HepG2 (cell line): ENCODE results near the gene CACNG8. TPM values are rescaled to one million over a fixed set of nuclear protein-coding genes. Genes with fewer than 3 reads are reported as not detected.

ENCODE experiments used
- ATAC-seq: fragments of 200-7000 bp; cut with Tn5 transposase; 3 replicates; pipeline ENCODE4 v1.9.1; 2020; ENCODE audit warnings: mild to moderate bottlenecking, moderate library complexity
- BruUV-seq: library from RNA; stranded (reverse); fragments of 400-500 nt; replicated peaks from 2 replicates; lab custom pipeline; 2021; lab: Mats Ljungman, UMichigan
- CTCF ChIA-PET: fragments of 300-600 bp; formaldehyde crosslinking; extraction: SDS; loops from one replicate; lab custom pipeline; 2021; ENCODE audit warnings: low total read pairs, inconsistent platforms, low intra/inter-chr PET ratio; lab: Yijun Ruan, JAX
- POLR2A ChIA-PET: fragments of 350-600 bp; sonication (Branson Sonifier 250); formaldehyde crosslinking; loops from one replicate; lab custom pipeline; 2020; ENCODE audit warnings: antibody characterized with exemption, inconsistent platforms; lab: Yijun Ruan, JAX
- DNase-seq: peaks from one replicate; pipeline ENCODE4 v3.0.0-alpha.2; 2015; ENCODE audit warnings: low spot score
- FAIRE-seq: peaks from 3 replicates; lab custom pipeline; 2011; peaks lifted over from hg19 to GRCh38; lab: Jason Lieb, UNC
- H2AFZ ChIP-seq: one replicate; pipeline ENCODE4 v1.6.1; 2011; ENCODE audit warnings: low read length, inconsistent platforms
- H3K27ac ChIP-seq: fragments of 300-600 bp; 3 replicates; pipeline ENCODE4 v1.8.0; 2011; ENCODE audit warnings: mixed run types, mild to moderate bottlenecking, mixed read lengths, low read length, inconsistent platforms; ENCODE audit not compliant: insufficient read depth; ENCODE audit errors: extremely low read length
- H3K27me3 ChIP-seq, 2 experiments: fragments of 200-600 bp in 1 of 2; 2 replicates in 1 of 2; 3 replicates in 1 of 2; pipeline versions ENCODE4 v1.6.0 to v1.8.0; 2011; ENCODE audit warnings: low read length in 2 of 2, mild to moderate bottlenecking in 2 of 2, moderate library complexity in 2 of 2, inconsistent platforms in 1 of 2; ENCODE audit not compliant: insufficient read depth in 2 of 2, control insufficient read depth in 1 of 2
- H3K36me3 ChIP-seq, 2 experiments: fragments of 200-600 bp in 1 of 2; replicated peaks in 1 of 2; 2 replicates in 1 of 2; 3 replicates in 1 of 2; pipeline versions ENCODE4 v1.5.1 to v1.8.0; 2011; ENCODE audit warnings: low read length in 2 of 2, inconsistent platforms in 1 of 2; ENCODE audit not compliant: insufficient read depth in 2 of 2, control insufficient read depth in 1 of 2
- H3K4me1 ChIP-seq: 2 replicates; pipeline ENCODE4 v1.5.1; 2012; ENCODE audit warnings: low read length, inconsistent platforms; ENCODE audit not compliant: insufficient read depth
- H3K4me2 ChIP-seq: 2 replicates; pipeline ENCODE4 v1.6.0; 2011; ENCODE audit warnings: low read depth, low read length, inconsistent platforms
- H3K4me3 ChIP-seq, 3 experiments: fragments of 200-600 bp in 1 of 3; sonication (generic), shearing (Covaris generic) in 1 of 3; replicated peaks in 1 of 3; 2 replicates each; pipeline ENCODE4 v1.5.1; 2011 to 2016; ENCODE audit warnings: low read length in 3 of 3, inconsistent platforms in 2 of 3, low read depth in 2 of 3, mild to moderate bottlenecking in 2 of 3, control low read depth in 1 of 3, mixed read lengths in 1 of 3; ENCODE audit not compliant: insufficient read depth in 1 of 3
- H3K79me2 ChIP-seq: one replicate; pipeline ENCODE4 v1.6.1; 2011; ENCODE audit warnings: low read length, inconsistent platforms; ENCODE audit not compliant: insufficient read depth
- H3K9ac ChIP-seq: 2 replicates; pipeline ENCODE4 v1.6.0; 2011; ENCODE audit warnings: mild to moderate bottlenecking, low read depth, low read length, inconsistent platforms; ENCODE audit not compliant: insufficient read depth
- H3K9me3 ChIP-seq: 2 replicates; pipeline ENCODE4 v1.5.1; 2012; ENCODE audit warnings: mild to moderate bottlenecking, low read length
- H4K20me1 ChIP-seq: 2 replicates; pipeline ENCODE4 v1.6.0; 2011; ENCODE audit warnings: inconsistent platforms, mild to moderate bottlenecking, low read length, moderate library complexity; ENCODE audit not compliant: insufficient read depth
- ATF4 ChIP-seq, 2 experiments: fragments of 450-650 bp in 1 of 2; sonication (generic) in 1 of 2; formaldehyde crosslinking; IDR thresholded peaks; 2 replicates each; pipeline versions ENCODE4 v1.5.0 to v1.8.0; 2020 to 2022; ENCODE audit warnings: mild to moderate bottlenecking in 1 of 2, missing genetic modification reagents in 1 of 2
- CBX2 ChIP-seq, 2 experiments: fragments of 200-600 bp in 1 of 2; sonication (generic); formaldehyde crosslinking in 1 of 2; IDR thresholded peaks; 2 replicates each; pipeline versions ENCODE4 v1.7.0 to v1.8.1; 2018 to 2022; ENCODE audit warnings: low read depth in 2 of 2, low read length in 1 of 2, mild to moderate bottlenecking in 1 of 2, missing genetic modification reagents in 1 of 2
- HIC2 ChIP-seq: sonication (generic); formaldehyde crosslinking; IDR thresholded peaks from 2 replicates; pipeline ENCODE4 v1.9.0; 2022; ENCODE audit warnings: low read depth, missing genetic modification reagents
- HINFP ChIP-seq: sonication (generic); formaldehyde crosslinking; IDR thresholded peaks from 2 replicates; pipeline ENCODE4 v1.4.0; 2020; ENCODE audit warnings: low read depth, mild to moderate bottlenecking, missing genetic modification reagents
- NFIC ChIP-seq: IDR thresholded peaks from 2 replicates; pipeline ENCODE4 v1.6.1; 2012; ENCODE audit warnings: mild to moderate bottlenecking, low read length, inconsistent platforms
- NR2F1 ChIP-seq, 2 experiments: fragments of 450-650 bp in 1 of 2; formaldehyde crosslinking in 1 of 2; IDR thresholded peaks; 2 replicates each; pipeline versions ENCODE4 v1.5.0 to v1.6.1; 2016 to 2020; ENCODE audit warnings: mild to moderate bottlenecking in 1 of 2, missing compliant biosample characterization in 1 of 2, missing genetic modification reagents in 1 of 2, moderate library complexity in 1 of 2
- RFXAP ChIP-seq: sonication (generic); formaldehyde crosslinking; IDR thresholded peaks from 2 replicates; pipeline ENCODE4 v1.4.0; 2020; ENCODE audit warnings: missing genetic modification reagents, borderline replicate concordance
- SIN3A ChIP-seq: IDR thresholded peaks from 2 replicates; pipeline ENCODE4 v1.6.1; 2011; ENCODE audit warnings: low read depth, mild to moderate bottlenecking, control low read depth, low read length, borderline replicate concordance
- TAF1 ChIP-seq: sonication (generic); formaldehyde crosslinking; IDR thresholded peaks from 2 replicates; pipeline ENCODE4 v1.4.0; 2020; ENCODE audit warnings: missing genetic modification reagents
- TCF12 ChIP-seq, 2 experiments: fragments of 450-650 bp in 1 of 2; sonication (generic) in 1 of 2; formaldehyde crosslinking in 1 of 2; IDR thresholded peaks; 2 replicates each; pipeline versions ENCODE4 v1.6.1 to v1.8.0; 2017 to 2022; ENCODE audit warnings: antibody characterized with exemption in 1 of 2, mild to moderate bottlenecking in 1 of 2, missing genetic modification reagents in 1 of 2, moderate library complexity in 1 of 2
- THRA ChIP-seq: sonication (generic); formaldehyde crosslinking; IDR thresholded peaks from 2 replicates; pipeline ENCODE4 v1.4.0; 2020; ENCODE audit warnings: missing genetic modification reagents, borderline replicate concordance
- ZBTB4 ChIP-seq: sonication (generic); formaldehyde crosslinking; IDR thresholded peaks from 2 replicates; pipeline ENCODE4 v1.4.0; 2020; ENCODE audit warnings: missing genetic modification reagents, mild to moderate bottlenecking, borderline replicate concordance
- ZNF724P ChIP-seq: sonication (generic); formaldehyde crosslinking; IDR thresholded peaks from 2 replicates; pipeline ENCODE4 v1.8.0; 2022; ENCODE audit warnings: missing genetic modification reagents, borderline replicate concordance
- ZNF883 ChIP-seq: sonication (generic); formaldehyde crosslinking; IDR thresholded peaks from 2 replicates; pipeline ENCODE4 v1.5.1; 2020; ENCODE audit warnings: mild to moderate bottlenecking, missing genetic modification reagents; ENCODE audit errors: not compliant biosample characterization
- WGBS: methylation state at CpG from one replicate; pipeline ENCODE4 v1.1.6; 2017; ENCODE audit warnings: low lambda C conversion rate; 5-methylcytosine and 5-hydroxymethylcytosine counted together
- in situ Hi-C: cut with HindIII; loops from 2 replicates; pipeline ENCODE4 v1.10.0; 2017; ENCODE audit warnings: low pct_unique_long_range_greater_than_20kb; ENCODE audit not compliant: extremely low pct_ligation_motif_present
- intact Hi-C: fragments of 100-400 bp; cut with micrococcal nuclease; formaldehyde crosslinking; loops from one replicate; pipeline ENCODE4 v1.10.0; 2022; ENCODE audit not compliant: unreplicated experiment
- polyA plus RNA-seq, 8 experiments: library from polyadenylated mRNA; depleted of rRNA in 3 of 8; stranded (reverse) in 7 of 8; unstranded in 1 of 8; fragments of >200 nt; fragmentation: Illumina TruSeq in 4 of 8; extraction: Trizol in 4 of 8; gene quantifications; 2 replicates each; pipeline versions ENCODE4 v1.2.1 to v1.2.3, GENCODE V29; 2011 to 2016; ENCODE audit warnings: low read depth in 4 of 8, missing spikeins in 1 of 8, mixed read lengths in 1 of 8; ENCODE audit not compliant: insufficient read depth in 1 of 8
- total RNA-seq, 5 experiments: library from RNA; depleted of rRNA; stranded (reverse); fragments of >200 nt; fragmentation: Illumina TruSeq; extraction: Trizol; gene quantifications; 2 replicates each; pipeline ENCODE4 v1.2.3, GENCODE V29; 2016; ENCODE audit warnings: low read depth in 1 of 5

The CACNG8 gene
- total and polyA plus RNA-seq, 2 of the 13 experiments (the other 11 are each of a cell fraction or from before 2014, with no cell fraction given): not detected

GRCh38 chr19:54010474-54010873 lies 47.7 kb downstream of the CACNG8 start:
- H3K36me3 ChIP-seq: no peaks in the 10 kb centered on the region
- peaks cover 5% of the 10 kb centered on the region; the same call in 1 of the 2 replicates for H3K4me1 ChIP-seq
- no peak overlapping the region for H3K4me3 ChIP-seq
- ATAC-seq (no peak), FAIRE-seq (no peak), DNase-seq (no peak)
- intact Hi-C loops: no loop called here
- CTCF ChIA-PET: no interaction called here
- H3K9ac ChIP-seq: no peak overlapping the region
- H3K9me3 ChIP-seq: no peaks in the 10 kb centered on the region
- BruUV-seq: no TSS peak
- H2AFZ ChIP-seq: no peak overlapping the region
- H4K20me1 ChIP-seq: no peaks in the 10 kb centered on the region
- 63% methylated on average over 6 of the region's 6 CpGs for WGBS
- no peak overlapping the region for H3K27ac ChIP-seq
- POLR2A ChIA-PET: no interaction called here
- H3K4me2 ChIP-seq: no peak overlapping the region
- no peaks in the 10 kb centered on the region for H3K79me2 ChIP-seq
- in situ Hi-C loops: no loop called here
- H3K27me3 ChIP-seq: peaks cover 4 to 20% of the 10 kb centered on the region in 2 experiments; a peak in 4 of 5 replicates
- TF ChIP-seq RFXAP (CRISPR knock-in tag) (no peak), CBX2 (IDR thresholded peaks at IDR 0.05; ENCODE audit: low read depth, low read length) (no peak), CBX2 (CRISPR knock-in tag; IDR thresholded peaks at IDR 0.05; ENCODE audit: low read depth) (no peak), ZBTB4 (CRISPR knock-in tag) (no peak), SIN3A (no peak), ATF4 (CRISPR knock-in tag; IDR thresholded peaks at IDR 0.05) (no peak), NFIC (no peak), HINFP (CRISPR knock-in tag) (no peak), TCF12 (IDR thresholded peaks at IDR 0.05) (no peak), TCF12 (CRISPR knock-in tag; IDR thresholded peaks at IDR 0.05) (no peak), TAF1 (CRISPR knock-in tag) (no peak), NR2F1 (CRISPR knock-in tag; IDR thresholded peaks at IDR 0.05) (no peak), ZNF883 (no peak), HIC2 (CRISPR knock-in tag) (no peak), ZNF724P (CRISPR knock-in tag) (no peak), THRA (no peak)
